PC-9 (cell line): ENCODE data around the gene C1orf52. TPM values are rescaled to one million over a fixed set of nuclear protein-coding genes. Genes with fewer than 3 reads are reported as not detected.
"Not testable (repeated sequence)": the region's sequence is repeated elsewhere in the genome, so short reads cannot be mapped to it uniquely, and the experiment has no call there.

Experiments used
- BruUV-seq: library from RNA; stranded (reverse); fragments of 400-500 nt; replicated peaks from 2 replicates; lab custom pipeline; 2021; lab: Mats Ljungman, UMichigan
- CTCF ChIA-PET: fragments of 300-600 bp; sonication (Branson Sonifier 250); formaldehyde crosslinking; loops from one replicate; lab custom pipeline; 2022; ENCODE audit warnings: antibody characterized with exemption; lab: Charles Lee
- POLR2A ChIA-PET: fragments of 300-600 bp; sonication (Branson Sonifier 250); formaldehyde crosslinking; loops from one replicate; lab custom pipeline; 2022; ENCODE audit warnings: antibody characterized with exemption; ENCODE audit not compliant: unreplicated experiment; lab: Charles Lee
- DNase-seq, 2 experiments: peaks; one replicate each; pipeline versions ENCODE4 v3.0.0 to v3.0.0-alpha.2; 2015 to 2022; ENCODE audit warnings: mixed read lengths in 1 of 2
- H2AFZ ChIP-seq: fragments of 200-600 bp; sonication (generic); 2 replicates; pipeline ENCODE4 v1.8.1; 2017; ENCODE audit warnings: antibody characterized with exemption
- H3F3A ChIP-seq: fragments of 200-600 bp; sonication (generic); 2 replicates; pipeline ENCODE4 v1.8.1; 2017; ENCODE audit warnings: antibody characterized with exemption, mild to moderate bottlenecking, low read depth; ENCODE audit not compliant: insufficient read depth
- H3K27ac ChIP-seq: fragments of 200-600 bp; sonication (generic); 2 replicates; pipeline ENCODE4 v1.6.1; 2016; ENCODE audit warnings: mixed run types
- H3K27me3 ChIP-seq: fragments of 200-600 bp; sonication (generic); 2 replicates; pipeline ENCODE4 v1.6.1; 2016; ENCODE audit warnings: low read depth, mixed run types; ENCODE audit not compliant: insufficient read depth
- H3K36me3 ChIP-seq: fragments of 200-600 bp; sonication (generic); 2 replicates; pipeline ENCODE4 v1.6.1; 2016; ENCODE audit warnings: low read depth, mixed run types
- H3K4me1 ChIP-seq: fragments of 200-600 bp; sonication (generic); replicated peaks from 2 replicates; pipeline ENCODE4 v1.6.1; 2016; ENCODE audit warnings: mixed run types; ENCODE audit not compliant: insufficient read depth
- H3K4me2 ChIP-seq: fragments of 200-600 bp; sonication (generic); 2 replicates; pipeline ENCODE4 v1.6.1; 2017; ENCODE audit warnings: mixed run types
- H3K4me3 ChIP-seq: fragments of 200-600 bp; sonication (generic); 2 replicates; pipeline ENCODE4 v1.6.1; 2016; ENCODE audit warnings: mixed run types
- H3K79me2 ChIP-seq: fragments of 200-600 bp; sonication (generic); 2 replicates; pipeline ENCODE4 v1.6.1; 2017; ENCODE audit warnings: low read depth, mixed run types
- H3K9me2 ChIP-seq: fragments of 200-600 bp; sonication (generic); 2 replicates; pipeline ENCODE4 v1.8.1; 2017; ENCODE audit warnings: mild to moderate bottlenecking; ENCODE audit not compliant: insufficient read depth
- H3K9me3 ChIP-seq: fragments of 200-600 bp; sonication (generic); 2 replicates; pipeline ENCODE4 v1.8.1; 2016; ENCODE audit warnings: low read depth; ENCODE audit not compliant: insufficient read depth
- H4K20me1 ChIP-seq: fragments of 200-600 bp; sonication (generic); 2 replicates; pipeline ENCODE4 v1.8.1; 2017; ENCODE audit not compliant: insufficient read depth
- EZH2 ChIP-seq: fragments of 200-600 bp; sonication (generic); IDR thresholded peaks from 2 replicates; pipeline ENCODE4 v1.8.0; 2017; ENCODE audit warnings: antibody characterized with exemption, low read depth
- intact Hi-C: fragments of 100-400 bp; cut with micrococcal nuclease; formaldehyde crosslinking; loops from one replicate; pipeline ENCODE4 v1.10.0; 2022; ENCODE audit not compliant: unreplicated experiment
- total RNA-seq: library from RNA; stranded (reverse); gene quantifications from 2 replicates; pipeline ENCODE4 v1.2.3, GENCODE V29; 2021
- TF ChIP-seq, protein P1 (sequence below): fragments of 200-600 bp; sonication (generic); conservative IDR thresholded peaks from 2 replicates; pipeline ENCODE4 v1.6.1; 2017; ENCODE audit warnings: mixed run types, antibody characterized with exemption, mild to moderate bottlenecking, moderate library complexity

C1orf52 gene
- total RNA-seq, 1 experiment from 2014 or later = 20.7 TPM

DNA sequence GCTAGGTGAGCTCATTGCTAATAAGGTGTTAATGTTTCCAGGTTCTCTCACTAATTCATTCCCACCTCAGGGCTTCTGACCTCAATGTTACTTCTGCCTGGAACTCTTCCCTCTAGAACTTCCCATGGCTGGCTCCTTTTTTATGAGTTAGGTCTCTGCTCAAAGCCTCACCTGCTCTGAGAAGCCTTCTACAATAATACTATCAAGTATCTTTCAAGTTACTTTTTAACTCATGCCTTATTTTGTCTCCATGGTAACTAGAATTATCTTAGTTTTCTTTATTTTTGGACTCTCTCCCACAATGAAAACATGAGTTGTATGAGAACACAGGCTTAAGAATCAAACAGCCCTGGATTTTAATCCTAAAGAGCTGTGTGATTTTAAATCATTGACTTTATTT, 3.5 kb upstream of the C1orf52 start:
- Histone ChIP-seq H2AFZ (no peak overlapping the region), H3K4me1 (peaks cover 18% of the 10 kb centered on the region), H3K27ac (no peak overlapping the region), H3K4me2 (no peak overlapping the region), H3F3A (peaks cover 56% of the 10 kb centered on the region), H3K9me3 (peaks cover 4% of the 10 kb centered on the region; the same call in 1 of the 2 replicates), H4K20me1 (no peaks in the 10 kb centered on the region; the same call in 1 of the 2 replicates), H3K9me2 (no peaks in the 10 kb centered on the region), H3K27me3 (no peaks in the 10 kb centered on the region), H3K79me2 (peaks cover 22% of the 10 kb centered on the region), H3K4me3 (no peak overlapping the region), H3K36me3 (peaks cover 24% of the 10 kb centered on the region)
- intact Hi-C loops = loop anchor here (1.0 kb wide), 1 partner anchor 34 kb away; no protein-coding TSS in a partner anchor
- no TSS peak for BruUV-seq
- POLR2A ChIA-PET = no interaction called here
- TF ChIP-seq, protein P1, sequence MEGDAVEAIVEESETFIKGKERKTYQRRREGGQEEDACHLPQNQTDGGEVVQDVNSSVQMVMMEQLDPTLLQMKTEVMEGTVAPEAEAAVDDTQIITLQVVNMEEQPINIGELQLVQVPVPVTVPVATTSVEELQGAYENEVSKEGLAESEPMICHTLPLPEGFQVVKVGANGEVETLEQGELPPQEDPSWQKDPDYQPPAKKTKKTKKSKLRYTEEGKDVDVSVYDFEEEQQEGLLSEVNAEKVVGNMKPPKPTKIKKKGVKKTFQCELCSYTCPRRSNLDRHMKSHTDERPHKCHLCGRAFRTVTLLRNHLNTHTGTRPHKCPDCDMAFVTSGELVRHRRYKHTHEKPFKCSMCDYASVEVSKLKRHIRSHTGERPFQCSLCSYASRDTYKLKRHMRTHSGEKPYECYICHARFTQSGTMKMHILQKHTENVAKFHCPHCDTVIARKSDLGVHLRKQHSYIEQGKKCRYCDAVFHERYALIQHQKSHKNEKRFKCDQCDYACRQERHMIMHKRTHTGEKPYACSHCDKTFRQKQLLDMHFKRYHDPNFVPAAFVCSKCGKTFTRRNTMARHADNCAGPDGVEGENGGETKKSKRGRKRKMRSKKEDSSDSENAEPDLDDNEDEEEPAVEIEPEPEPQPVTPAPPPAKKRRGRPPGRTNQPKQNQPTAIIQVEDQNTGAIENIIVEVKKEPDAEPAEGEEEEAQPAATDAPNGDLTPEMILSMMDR = no peak
- TF ChIP-seq EZH2 = no peak
- CTCF ChIA-PET = no interaction called here
- DNase-seq = no peak

DNA sequence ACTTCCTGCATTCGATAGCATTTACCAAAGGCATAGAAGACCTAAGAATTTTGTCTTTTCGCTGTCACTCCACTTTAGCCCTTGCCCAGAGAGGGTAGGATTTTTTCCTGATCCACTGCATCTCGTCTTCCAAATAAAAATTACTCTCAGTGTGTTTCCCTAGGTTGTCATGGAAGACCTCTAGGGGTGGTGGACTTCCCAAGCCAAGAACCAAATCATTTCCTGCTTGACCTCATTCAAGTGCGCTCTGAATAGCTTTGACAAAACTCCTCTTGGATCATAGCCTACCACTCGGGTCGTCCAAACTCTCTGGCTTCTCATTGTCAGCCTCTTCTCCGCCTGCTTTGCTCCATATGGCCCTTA, 431 bp upstream of the C1orf52 start:
- H3K27me3 ChIP-seq = no peaks in the 10 kb centered on the region
- H3K36me3 ChIP-seq = peaks cover 23% of the 10 kb centered on the region
- no peaks in the 10 kb centered on the region for H3K9me2 ChIP-seq
- H4K20me1 ChIP-seq = peaks cover 14% of the 10 kb centered on the region
- H3K9me3 ChIP-seq = peaks cover 4% of the 10 kb centered on the region; the same call in 1 of the 2 replicates
- H2AFZ ChIP-seq = peak overlapping the region; percentile 81
- peak overlapping the region; percentile 82; the same call in 1 of the 2 replicates for H3K4me3 ChIP-seq
- POLR2A ChIA-PET = interaction anchor here (0.6 kb wide), 1 partner anchor 300 kb away, joined by 3 read pairs; no protein-coding TSS in a partner anchor
- H3K4me2 ChIP-seq = peak overlapping the region; percentile 86
- H3K27ac ChIP-seq = no peak overlapping the region
- no peak for DNase-seq
- no TSS peak for BruUV-seq
- H3F3A ChIP-seq = peaks cover 56% of the 10 kb centered on the region
- H3K4me1 ChIP-seq = peaks cover 23% of the 10 kb centered on the region
- no peak for TF ChIP-seq EZH2
- TF ChIP-seq, protein P1 = peak; percentile 48; the same call in 1 of the 2 replicates
- CTCF ChIA-PET = interaction anchor here (0.6 to 2.0 kb wide), 4 partner anchors 17 to 315 kb away, joined by 3 to 9 read pairs (median 5); partner anchors contain the start of gene BCL10
- H3K79me2 ChIP-seq = peaks cover 32% of the 10 kb centered on the region
- intact Hi-C loops = loop anchor here (1.0 kb wide), 2 partner anchors 151 to 315 kb away; no protein-coding TSS in a partner anchor

- CTCF ChIA-PET = interaction anchor here (0.5 to 2.0 kb wide), 7 partner anchors 14 to 745 kb away, joined by 3 to 9 read pairs (median 5); no protein-coding TSS in a partner anchor
- DNase-seq = no peak
- no peak for TF ChIP-seq EZH2
- TF ChIP-seq, protein P1 = no peak
- Histone ChIP-seq H3K4me2 (peak overlapping the region; percentile 86), H4K20me1 (peaks cover 14% of the 10 kb centered on the region), H3K9me2 (no peaks in the 10 kb centered on the region), H3K4me1 (peaks cover 16% of the 10 kb centered on the region), H3K79me2 (peaks cover 42% of the 10 kb centered on the region), H3K4me3 (peak overlapping the region; percentile 82), H3K27me3 (no peaks in the 10 kb centered on the region), H2AFZ (no peak overlapping the region), H3F3A (peaks cover 44% of the 10 kb centered on the region), H3K36me3 (peaks cover 31% of the 10 kb centered on the region), H3K27ac (no peak overlapping the region), H3K9me3 (peaks cover 4% of the 10 kb centered on the region; the same call in 1 of the 2 replicates)
- BruUV-seq = no TSS peak
- POLR2A ChIA-PET = interaction anchor here (0.6 kb wide), 1 partner anchor 29 kb away, joined by 3 read pairs; no protein-coding TSS in a partner anchor
- intact Hi-C loops = loop anchor here (1.0 kb wide), 2 partner anchors 149 to 313 kb away; no protein-coding TSS in a partner anchor
Measured at GRCh38 chr1:85258536-85259117, 835 bp downstream of the C1orf52 start.

- Histone ChIP-seq H3K36me3 (peaks cover 25% of the 10 kb centered on the region), H3F3A (peaks cover 30% of the 10 kb centered on the region), H3K4me1 (peaks cover 15% of the 10 kb centered on the region)
- H3K27ac ChIP-seq, H3K4me2 ChIP-seq, intact Hi-C loops, H2AFZ ChIP-seq, H3K4me3 ChIP-seq, H3K27me3 ChIP-seq, H4K20me1 ChIP-seq, H3K79me2 ChIP-seq, H3K9me2 ChIP-seq, POLR2A ChIA-PET, H3K9me3 ChIP-seq, CTCF ChIA-PET, BruUV-seq, DNase-seq: not testable (repeated sequence)
Measured at GRCh38 chr1:85249042-85249441, 10.4 kb downstream of the C1orf52 start.
